SIG-M5 treated with dmso at 0.1 percent for 504 hours (cell line): Measurements from ENCODE around the gene ZNF569.
A peak's percentile ranks its signal among the peaks of the same experiment; 100 is the strongest.
"Not testable (repeated sequence)": the region's sequence is repeated elsewhere in the genome, so short reads cannot be mapped to it uniquely, and the experiment has no call there.

Source experiments
- DNase-seq: peaks from one replicate; lab custom pipeline; 2025; ENCODE audit not compliant: unreplicated experiment; lab: John Stamatoyannopoulos, UW

ZNF569 gene

DNA sequence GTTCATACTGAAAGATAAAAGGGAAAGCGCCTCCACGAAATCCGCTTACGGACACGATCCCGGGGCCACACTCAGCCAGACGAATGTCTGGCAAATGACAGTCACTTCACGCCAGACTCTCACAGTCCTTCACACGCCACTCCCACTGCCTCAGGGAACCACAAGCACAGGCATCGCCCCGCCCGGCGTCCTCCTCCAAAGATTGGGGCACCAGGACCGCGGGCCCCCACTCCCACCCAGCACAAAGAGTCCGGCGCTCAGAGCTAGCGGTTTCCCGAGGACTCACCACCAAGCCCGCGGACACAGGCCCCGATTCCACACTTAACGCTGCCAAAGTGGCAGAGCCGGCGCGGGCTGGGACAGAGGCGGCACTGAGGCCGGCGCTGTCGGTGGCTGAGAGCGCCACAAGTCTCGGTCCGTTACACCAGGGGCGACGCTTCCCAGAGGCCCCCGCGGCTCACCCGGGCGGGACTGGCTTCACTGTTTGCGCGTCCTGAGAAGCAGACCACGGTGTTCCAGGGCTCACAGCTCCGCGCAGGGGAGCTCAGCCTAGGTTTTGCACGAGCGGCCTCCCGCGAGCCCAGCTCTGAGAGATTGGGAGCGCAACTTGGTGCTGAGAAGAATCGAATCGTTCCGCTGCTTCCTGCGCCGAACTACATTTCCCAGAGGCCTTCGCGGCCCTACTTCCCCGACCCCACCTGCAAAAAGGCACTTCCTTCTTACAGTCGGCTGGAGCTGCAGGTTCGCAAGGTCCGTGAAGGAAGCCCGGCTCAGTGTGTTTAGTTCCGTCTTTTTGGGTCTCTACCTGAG, at the start of gene ZNF569:
Gene ZNF569 (minus strand): TSS at position 647 of the 810 bp plus-strand sequence. CDS start 22,523 bp downstream, outside the sequence.
- DNase-seq, result peak; percentile 75

DNA sequence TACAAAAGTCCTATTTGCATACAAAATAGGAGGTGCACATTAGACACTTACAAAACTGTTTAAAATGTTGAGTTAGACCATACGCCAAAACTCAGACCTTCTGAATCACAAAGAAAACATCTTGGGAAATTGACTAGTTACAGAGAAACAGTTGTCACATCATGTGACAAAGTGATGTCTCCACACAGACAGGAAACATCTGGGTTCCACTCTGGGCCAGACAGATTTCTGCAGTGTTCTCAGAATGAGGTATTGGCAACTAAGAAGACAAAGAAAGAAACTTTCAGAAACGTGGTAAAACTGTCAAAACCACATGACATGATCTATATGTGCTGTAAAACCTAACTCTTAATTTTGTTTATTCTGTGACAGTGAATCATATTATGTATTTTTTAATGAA, 46.2 kb upstream of the ZNF569 start:
- DNase-seq, result no peak

DNA sequence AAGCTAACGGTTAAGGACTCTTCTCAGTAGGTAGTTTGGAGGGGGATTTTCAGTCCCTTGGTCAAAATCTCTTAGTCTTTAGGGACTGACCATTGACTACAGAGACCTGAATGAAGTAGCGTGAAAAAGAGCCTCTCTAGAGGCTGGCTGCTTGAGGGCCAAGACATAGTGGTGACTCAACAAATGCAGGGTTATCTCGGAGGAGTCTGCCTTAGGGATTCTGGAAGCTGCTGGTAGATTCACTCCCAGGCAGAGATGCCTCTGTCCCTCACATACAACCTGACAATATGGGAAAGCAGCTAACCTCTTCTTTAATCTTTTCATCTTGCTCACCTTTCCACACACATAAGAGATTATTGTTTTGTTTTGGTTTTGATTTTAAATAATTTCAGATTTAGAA, 44.6 kb upstream of the ZNF569 start:
- DNase-seq, result no peak

DNA sequence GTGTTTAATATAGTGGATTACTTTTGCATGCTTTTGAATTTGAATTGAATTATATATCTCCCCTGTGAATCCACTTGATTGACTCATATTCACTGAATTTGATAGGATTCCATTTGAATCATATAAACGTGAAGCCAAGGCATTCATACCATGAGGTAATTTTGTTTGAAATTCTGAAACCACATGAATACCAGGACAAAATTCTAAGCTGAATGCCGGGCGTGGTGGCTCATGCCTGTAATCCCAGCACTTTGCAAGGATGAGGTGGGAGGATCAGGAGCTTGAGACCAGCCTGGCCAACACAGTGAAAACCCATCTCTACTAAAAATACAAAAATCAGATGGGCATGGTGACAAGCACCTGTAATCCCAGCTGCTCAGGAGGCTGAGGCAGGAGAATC, 43.9 kb upstream of the ZNF569 start:
- no peak for DNase-seq

GRCh38 chr19:37507167-37507464, 39.9 kb upstream of the ZNF569 start:
- no peak for DNase-seq

GRCh38 chr19:37506387-37507166, 39.3 kb upstream of the ZNF569 start, which contains the start of gene ZNF793:
Gene ZNF793, plus strand, starts transcription at chr19:37506939. Its CDS starts 16,501 bp downstream, at chr19:37523440.
- peak; percentile 21 for DNase-seq

GRCh38 chr19:37505958-37506386, 38.7 kb upstream of the ZNF569 start:
- no peak for DNase-seq

DNA sequence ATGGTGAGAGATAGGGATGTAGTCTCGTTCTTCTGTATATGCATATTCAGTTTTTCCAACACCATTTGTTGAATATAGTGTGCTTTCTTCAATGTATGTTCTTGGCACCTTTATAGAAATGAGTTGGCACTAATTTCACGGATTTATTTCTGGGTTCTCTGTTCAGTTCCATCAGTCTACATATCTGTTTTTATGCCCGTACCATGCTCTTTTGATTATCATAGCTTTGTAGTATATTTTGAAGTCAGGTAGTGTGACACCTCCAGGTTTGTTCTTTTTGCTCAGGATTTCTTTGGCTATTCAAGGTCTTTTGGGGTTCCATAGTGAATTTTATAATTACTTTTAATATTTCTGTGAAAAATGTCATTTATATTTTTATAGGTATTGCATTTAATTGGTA, 25.0 kb upstream of the ZNF569 start:
- DNase-seq, result no peak

- DNase-seq, result no peak
Observed at GRCh38 chr19:37484406-37485168, 17.3 kb upstream of the ZNF569 start.

- no peak for DNase-seq
Observed at GRCh38 chr19:37472165-37472564, 4.9 kb upstream of the ZNF569 start.

DNA sequence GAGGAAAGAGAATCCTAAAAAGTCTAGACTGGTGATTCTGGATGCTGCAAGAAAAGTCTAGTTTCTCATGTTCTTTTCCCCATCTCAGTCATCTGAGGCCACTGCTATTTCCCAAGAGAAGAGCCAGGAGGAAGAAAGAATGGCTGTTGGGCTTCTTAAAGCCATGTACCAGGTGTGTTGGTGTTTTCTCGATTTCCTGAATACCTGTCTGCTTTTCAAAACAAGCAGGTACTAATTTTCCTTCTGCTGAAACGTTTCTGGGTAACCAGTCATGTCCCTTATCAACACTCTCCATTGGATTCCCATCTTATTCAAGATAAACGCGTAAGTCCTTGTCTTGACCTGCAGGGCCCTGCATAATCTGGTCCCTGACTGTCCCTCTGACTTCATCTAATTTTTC, 3.0 kb upstream of the ZNF569 start:
- no peak for DNase-seq

GRCh38 chr19:37468961-37469777, 1.9 kb upstream of the ZNF569 start, which contains the start of gene ZNF570:
Gene ZNF570, plus strand, starts transcription at chr19:37469356. Its CDS starts 999 bp downstream, at chr19:37470355.
- DNase-seq, result peak; percentile 22

DNA sequence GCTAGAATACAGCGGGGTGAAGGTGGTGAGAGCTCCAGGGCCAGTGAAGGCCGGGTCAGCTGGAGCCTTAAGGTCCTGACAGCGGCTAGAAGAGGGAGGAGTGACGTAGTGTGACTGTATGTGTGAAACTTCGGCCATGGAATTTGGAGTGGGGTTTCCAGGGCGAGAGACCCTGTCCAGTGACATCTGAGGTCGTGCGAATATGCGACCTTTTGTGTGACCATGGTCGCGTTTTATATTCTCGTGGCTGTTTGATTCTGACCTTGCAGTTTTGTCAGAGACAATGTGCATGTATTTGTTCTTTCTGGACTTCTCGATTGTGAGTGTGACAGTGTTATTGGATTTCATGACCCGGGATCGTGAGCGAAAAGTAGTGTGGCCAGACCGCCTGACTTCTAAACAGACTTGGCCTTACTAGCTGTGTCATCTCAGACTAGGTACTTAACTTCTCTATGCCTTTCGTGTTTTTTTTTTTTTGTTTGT, 405 bp upstream of the ZNF569 start:
- no peak for DNase-seq

DNA sequence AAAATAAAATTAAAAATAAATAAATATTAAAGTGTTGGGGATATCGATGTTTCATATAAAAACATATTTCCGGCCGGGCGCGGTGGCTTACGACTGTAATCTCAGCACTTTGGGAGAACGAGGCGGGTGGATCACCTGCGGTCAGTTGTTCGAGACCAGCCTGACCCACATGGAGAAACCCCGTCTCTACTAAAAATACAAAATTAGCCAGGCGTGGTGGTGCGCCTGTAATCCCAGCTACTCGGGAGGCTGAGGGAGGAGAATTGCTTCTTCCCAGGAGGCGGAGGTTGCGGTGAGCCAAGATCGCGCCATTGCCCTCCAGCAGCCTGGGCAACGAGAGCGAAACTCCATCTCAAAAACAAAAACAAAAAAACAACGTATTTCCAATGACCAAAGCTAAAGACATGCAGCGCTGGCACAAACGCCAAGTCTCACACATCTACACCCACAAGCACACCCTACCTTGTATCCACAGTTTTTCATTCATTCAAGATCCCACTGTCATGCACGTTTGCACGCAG, 907 bp downstream of the ZNF569 start:
- no peak for DNase-seq

DNA sequence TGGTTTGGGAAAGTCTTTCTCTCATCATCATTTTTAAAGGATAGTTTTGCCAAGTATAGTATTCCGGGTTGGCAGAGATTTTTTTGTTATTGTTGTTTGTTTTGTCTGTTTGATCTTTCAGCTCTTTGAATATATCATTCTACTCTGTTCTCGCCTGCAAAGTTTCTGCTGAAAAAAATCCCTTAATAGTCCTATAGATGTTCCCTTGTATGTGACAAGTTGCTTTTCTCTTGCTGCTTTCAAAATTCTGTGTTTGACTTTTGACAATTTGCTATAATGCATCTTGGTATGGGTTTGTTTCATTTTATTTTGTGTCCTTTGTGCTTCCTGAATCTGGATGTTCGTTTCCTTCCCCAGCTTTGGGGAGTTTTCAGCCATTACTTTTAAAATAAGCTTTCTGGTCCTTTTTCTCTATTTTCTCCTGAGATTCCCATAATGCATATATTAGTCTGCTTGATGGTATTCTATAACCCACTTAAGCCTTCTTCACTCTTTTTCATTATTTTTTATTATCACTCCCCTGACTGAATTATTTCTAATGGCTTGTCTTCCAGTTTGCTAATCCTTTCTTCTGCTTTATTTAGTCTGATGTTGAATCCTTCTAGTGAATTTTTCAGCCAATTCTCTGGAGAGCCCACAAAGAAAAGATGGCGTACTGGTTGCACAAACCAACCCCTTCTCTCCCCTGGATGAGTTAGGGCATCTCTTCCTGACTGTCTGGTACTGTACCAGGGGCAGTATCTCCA, 14.6 kb downstream of the ZNF569 start:
- DNase-seq, result no peak

DNA sequence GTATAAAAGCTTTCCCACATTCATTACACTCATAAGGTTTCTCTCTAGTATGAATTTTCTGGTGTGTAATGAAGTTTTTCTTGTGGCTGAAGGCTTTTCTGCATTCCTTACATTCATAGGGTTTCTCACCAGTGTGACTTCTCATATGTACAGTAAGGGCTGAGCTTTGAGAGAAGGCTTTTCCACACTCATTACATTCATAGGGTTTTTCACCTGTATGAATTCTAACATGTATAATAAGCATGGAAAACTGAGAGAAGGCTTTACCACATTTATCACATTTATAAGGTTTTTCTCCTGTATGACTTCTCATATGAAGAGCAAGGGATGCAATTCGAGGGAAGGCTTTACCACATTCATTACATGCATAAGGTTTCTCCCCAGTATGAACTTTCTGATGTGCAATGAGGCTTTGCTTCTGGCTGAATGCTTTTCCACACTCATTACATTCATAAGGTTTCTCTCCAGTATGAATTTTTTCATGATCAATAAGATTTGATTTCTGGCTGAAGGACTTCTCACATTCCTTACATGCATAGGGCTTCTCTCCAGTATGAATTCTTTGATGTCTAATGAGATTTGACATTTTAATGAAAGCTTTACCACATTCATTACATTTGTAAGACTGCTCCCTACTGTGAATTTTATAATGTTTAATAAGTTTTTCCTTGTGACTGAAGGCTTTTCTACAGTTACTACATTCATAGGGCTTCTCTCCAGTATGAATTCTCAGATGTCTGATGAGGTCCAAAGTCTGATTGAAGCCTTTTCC, 53.7 kb downstream of the ZNF569 start:
- no peak for DNase-seq

DNA sequence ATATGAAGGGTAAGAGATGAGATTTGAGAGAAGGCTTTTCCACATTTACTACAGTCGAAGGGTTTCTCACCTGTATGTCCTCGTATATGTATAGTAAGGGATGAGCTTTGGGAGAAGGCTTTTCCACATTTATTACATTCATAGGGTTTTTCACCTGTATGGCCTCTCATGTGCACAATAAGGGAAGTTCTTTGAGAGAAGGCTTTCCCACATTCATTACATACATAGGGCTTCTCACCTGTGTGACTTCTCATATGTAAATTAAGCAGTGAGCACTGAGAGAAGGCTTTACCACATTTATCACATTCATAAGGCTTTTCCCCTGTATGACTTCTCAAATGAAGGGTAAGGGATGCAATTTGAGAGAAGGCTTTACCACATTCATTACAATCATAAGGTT, 54.5 kb downstream of the ZNF569 start:
- no peak for DNase-seq

DNA sequence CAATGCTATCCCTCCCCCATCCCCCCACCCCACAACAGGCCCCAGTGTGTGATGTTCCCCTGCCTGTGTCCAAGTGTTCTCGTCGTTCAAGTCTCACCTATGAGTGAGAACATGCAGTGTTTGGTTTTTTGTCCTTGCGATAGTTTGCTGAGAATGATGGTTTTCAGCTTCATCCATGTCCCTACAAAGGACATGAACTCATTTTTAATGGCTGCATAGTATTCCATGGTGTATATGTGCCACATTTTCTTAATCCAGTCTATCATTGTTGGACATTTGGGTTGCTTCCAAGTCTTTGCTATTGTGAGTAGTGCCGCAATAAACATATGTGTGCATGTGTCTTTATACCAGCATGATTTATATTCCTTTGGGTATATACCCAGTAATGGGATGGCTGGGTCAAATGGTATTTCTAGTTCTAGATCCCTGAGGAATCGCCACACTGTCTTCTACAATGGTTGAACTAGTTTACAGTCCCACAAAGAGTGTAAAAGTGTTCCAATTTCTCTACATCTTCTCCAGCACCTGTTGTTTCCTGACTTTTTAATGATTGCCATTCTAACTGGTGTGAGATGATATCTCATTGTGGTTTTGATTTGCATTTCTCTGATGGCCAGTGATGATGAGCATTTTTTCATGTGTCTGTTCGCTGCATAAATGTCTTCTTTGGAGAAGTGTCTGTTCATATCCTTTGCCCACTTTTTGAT, 61.0 kb downstream of the ZNF569 start:
- not testable (repeated sequence) for DNase-seq
